Hepatocyte (in vitro differentiated cells): ENCODE results near the gene C4BPA.

Source experiments
- EZH2 ChIP-seq: fragments of 200-600 bp; sonication (generic); IDR thresholded peaks from 2 replicates; pipeline ENCODE4 v1.6.1; 2016; ENCODE audit warnings: antibody characterized with exemption, mild to moderate bottlenecking, borderline replicate concordance
- EZH2phosphoT487 ChIP-seq: fragments of 200-600 bp; sonication (generic); IDR thresholded peaks from one replicate; pipeline ENCODE4 v1.6.1; 2018; ENCODE audit warnings: antibody characterized with exemption, mild to moderate bottlenecking, low read depth, moderate library complexity; ENCODE audit not compliant: unreplicated experiment, severe bottlenecking
- TF ChIP-seq, protein P1 (sequence below): fragments of 200-600 bp; sonication (generic); IDR thresholded peaks from 2 replicates; pipeline ENCODE4 v1.5.1; 2016; ENCODE audit warnings: antibody characterized with exemption, mild to moderate bottlenecking; ENCODE audit not compliant: poor library complexity

DNA sequence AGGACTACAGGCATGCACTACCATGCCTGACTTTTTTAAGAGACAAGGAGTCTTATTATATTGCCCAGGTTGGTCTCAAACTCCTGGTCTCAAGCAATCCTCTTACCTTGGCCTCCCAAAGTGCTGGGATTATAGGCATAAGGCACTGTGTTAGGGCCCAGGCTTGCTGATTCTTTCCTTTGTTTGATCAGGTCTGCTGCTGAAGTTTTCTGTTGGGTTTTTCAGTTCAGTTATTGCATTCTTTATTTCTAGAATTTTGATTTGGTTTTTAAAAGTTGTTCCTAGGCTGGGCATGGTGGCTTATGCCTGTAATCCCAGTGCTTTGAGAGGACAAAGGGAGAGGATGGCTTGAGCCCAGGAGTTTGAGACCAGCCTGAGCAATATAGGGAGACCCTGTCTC is 47.9 kb downstream of the C4BPA start:
- TF ChIP-seq, protein P1, sequence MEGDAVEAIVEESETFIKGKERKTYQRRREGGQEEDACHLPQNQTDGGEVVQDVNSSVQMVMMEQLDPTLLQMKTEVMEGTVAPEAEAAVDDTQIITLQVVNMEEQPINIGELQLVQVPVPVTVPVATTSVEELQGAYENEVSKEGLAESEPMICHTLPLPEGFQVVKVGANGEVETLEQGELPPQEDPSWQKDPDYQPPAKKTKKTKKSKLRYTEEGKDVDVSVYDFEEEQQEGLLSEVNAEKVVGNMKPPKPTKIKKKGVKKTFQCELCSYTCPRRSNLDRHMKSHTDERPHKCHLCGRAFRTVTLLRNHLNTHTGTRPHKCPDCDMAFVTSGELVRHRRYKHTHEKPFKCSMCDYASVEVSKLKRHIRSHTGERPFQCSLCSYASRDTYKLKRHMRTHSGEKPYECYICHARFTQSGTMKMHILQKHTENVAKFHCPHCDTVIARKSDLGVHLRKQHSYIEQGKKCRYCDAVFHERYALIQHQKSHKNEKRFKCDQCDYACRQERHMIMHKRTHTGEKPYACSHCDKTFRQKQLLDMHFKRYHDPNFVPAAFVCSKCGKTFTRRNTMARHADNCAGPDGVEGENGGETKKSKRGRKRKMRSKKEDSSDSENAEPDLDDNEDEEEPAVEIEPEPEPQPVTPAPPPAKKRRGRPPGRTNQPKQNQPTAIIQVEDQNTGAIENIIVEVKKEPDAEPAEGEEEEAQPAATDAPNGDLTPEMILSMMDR, result no peak
- no peak for TF ChIP-seq EZH2phosphoT487
- no peak for TF ChIP-seq EZH2
